ENCODE measurements around the gene DACT2.
"Not testable (repeated sequence)": the region's sequence is repeated elsewhere in the genome, so short reads cannot be mapped to it uniquely, and the experiment has no call there.

DACT2 gene

GRCh38 chr6:168280020-168280898 lies 39.3 kb downstream of the DACT2 start:
- no peak for DNase-seq

GRCh38 chr6:168279403-168279935 lies 40.1 kb downstream of the DACT2 start:
- DNase-seq: no peak

GRCh38 chr6:168278904-168279303 lies 40.7 kb downstream of the DACT2 start:
- DNase-seq: no peak

GRCh38 chr6:168277274-168277669 lies 42.3 kb downstream of the DACT2 start:
- DNase-seq: no peak

GRCh38 chr6:168276576-168277273 lies 42.9 kb downstream of the DACT2 start:
- no peak for DNase-seq

GRCh38 chr6:168275168-168275567 lies 44.4 kb downstream of the DACT2 start:
- no peak for DNase-seq

- no peak for DNase-seq
Observed at GRCh38 chr6:168274037-168274952, 45.3 kb downstream of the DACT2 start.

GRCh38 chr6:168273441-168274036 lies 46.0 kb downstream of the DACT2 start:
- no peak for DNase-seq

GRCh38 chr6:168272415-168273325 lies 46.9 kb downstream of the DACT2 start:
- no peak for DNase-seq

GRCh38 chr6:168270274-168271172 lies 49.1 kb downstream of the DACT2 start:
- DNase-seq: no peak

GRCh38 chr6:168269455-168270243 lies 49.9 kb downstream of the DACT2 start:
- DNase-seq: no peak

GRCh38 chr6:168268755-168269154 lies 50.8 kb downstream of the DACT2 start:
- no peak for DNase-seq

GRCh38 chr6:168267779-168268178 lies 51.8 kb downstream of the DACT2 start:
- not testable (repeated sequence) for DNase-seq

- no peak for DNase-seq
Observed at GRCh38 chr6:168265827-168266815, 53.5 kb downstream of the DACT2 start.

- no peak for DNase-seq
Observed at GRCh38 chr6:168265394-168265793, 54.2 kb downstream of the DACT2 start.

- DNase-seq: no peak
Observed at GRCh38 chr6:168264593-168265335, 54.8 kb downstream of the DACT2 start.

GRCh38 chr6:168263351-168263905 lies 56.1 kb downstream of the DACT2 start:
- no peak for DNase-seq

Measured in central memory CD4-positive, alpha-beta T cell (primary cell).